HG03442 (cell line): Measurements from ENCODE around the gene KRTAP10-4.

ENCODE experiments used
- ATAC-seq: cut with Tn5 transposase; IDR thresholded peaks from one replicate; pipeline ENCODE4 v1.9.1; 2021; ENCODE audit warnings: mild to moderate bottlenecking, moderate library complexity; ENCODE audit not compliant: unreplicated experiment

Gene KRTAP10-4

GRCh38 chr21:44615466-44615865 is 41.9 kb downstream of the KRTAP10-4 start:
- no peak for ATAC-seq

GRCh38 chr21:44615911-44616590 is 42.5 kb downstream of the KRTAP10-4 start:
- no peak for ATAC-seq

GRCh38 chr21:44616591-44616926 is 43.0 kb downstream of the KRTAP10-4 start:
- no peak for ATAC-seq

GRCh38 chr21:44617071-44617501 is 43.6 kb downstream of the KRTAP10-4 start:
- ATAC-seq = no peak

GRCh38 chr21:44618504-44618903 is 45.0 kb downstream of the KRTAP10-4 start:
- no peak for ATAC-seq

GRCh38 chr21:44618909-44619308 is 45.4 kb downstream of the KRTAP10-4 start:
- no peak for ATAC-seq

- ATAC-seq = no peak
Observed at GRCh38 chr21:44619886-44620285, 46.4 kb downstream of the KRTAP10-4 start.

- no peak for ATAC-seq
Observed at GRCh38 chr21:44623575-44623974, 50.0 kb downstream of the KRTAP10-4 start.
